Gastrocnemius medialis (tissue), 4 donors: Measurements from ENCODE around the gene SCAMP3.

Experiments
- CTCF ChIP-seq, 5 experiments: fragments of 450-650 bp in 3 of 5; fragments of 200-600 bp in 2 of 5; sonication (generic) in 2 of 5; IDR thresholded peaks in 4 of 5; conservative IDR thresholded peaks in 1 of 5; 1 replicate in 4 of 5; 2 replicates in 1 of 5; pipeline ENCODE4 v1.5.1; 2016 to 2019; ENCODE audit warnings: antibody characterized with exemption in 5 of 5, mild to moderate bottlenecking in 3 of 5, moderate library complexity in 3 of 5
- POLR2A ChIP-seq, 2 donors: fragments of 450-650 bp; IDR thresholded peaks; one replicate each; pipeline ENCODE4 v1.6.1; 2017; ENCODE audit warnings: antibody characterized with exemption in 2 of 2, mild to moderate bottlenecking in 2 of 2, moderate library complexity in 2 of 2

GRCh38 chr1:155263067-155263466 is 907 bp upstream of the SCAMP3 start:
- TF ChIP-seq CTCF (IDR thresholded peaks at IDR 0.05 in 4 of 5, conservative IDR thresholded peaks at IDR 0.05 in 1 of 5) (no peak), POLR2A (IDR thresholded peaks at IDR 0.05) (no peak)
